ENCODE measurements around the gene UBN2. TPM values are rescaled to one million over a fixed set of nuclear protein-coding genes. Genes with fewer than 3 reads are reported as not detected.

Gene UBN2
- total RNA-seq (22.2 TPM), polyA plus RNA-seq (ENCODE audit: insufficient read depth, low read depth, low replicate concordance) (2.0 TPM)
- long read RNA-seq, donor 1, result 0 reads
- long read RNA-seq, donor 2, full-length matches to known transcripts, result 1 of 1 reads
- long read RNA-seq, donor 2, partial matches to known transcripts, result 0 of 1 reads
- long read RNA-seq, donor 2, other reads (novel, unspliced or antisense), result 0 of 1 reads
- long read RNA-seq, donor 3, result 0 reads
- long read RNA-seq, donor 4, full-length matches to known transcripts, result 2 of 2 reads
- long read RNA-seq, donor 4, partial matches to known transcripts, result 0 of 2 reads
- long read RNA-seq, donor 4, other reads (novel, unspliced or antisense), result 0 of 2 reads
- long read RNA-seq, donor 5, result 0 reads
- long read RNA-seq, donor 6, result 0 reads
- long read RNA-seq, donor 7, partial matches to known transcripts, result 1 of 2 reads
- long read RNA-seq, donor 7, other reads (novel, unspliced or antisense), result 1 of 2 reads
- long read RNA-seq, donor 8, result 0 reads
- long read RNA-seq, donor 9, result 0 reads
- long read RNA-seq, donor 10, full-length matches to known transcripts, result 4 of 4 reads
- long read RNA-seq, donor 10, partial matches to known transcripts, result 0 of 4 reads
- long read RNA-seq, donor 10, other reads (novel, unspliced or antisense), result 0 of 4 reads

- DNase-seq (peak; percentile 98 to 99 (median 99)), FAIRE-seq (peak; percentile 76)
- no peak for TF ChIP-seq CTCF (IDR thresholded peaks at IDR 0.05; ENCODE audit: borderline replicate concordance, extremely low read depth, insufficient read depth)
- Histone ChIP-seq H3K9me3 (ENCODE audit: control insufficient read depth in 2 of 3, insufficient read depth in 1 of 3, low read length in 3 of 3) (no peaks in the 10 kb centered on the region), H3K4me3 (ENCODE audit: low read length in 3 of 3) (peak within 1 kb of the TSS; percentile 88 to 96 (median 93)), H3K9ac (ENCODE audit: low read length in 3 of 3) (peak within 1 kb of the TSS; percentile 83 to 95 (median 95)), H3K27me3 (ENCODE audit: control insufficient read depth, insufficient read depth, low read length) (no peaks in the 10 kb centered on the region), H3K27ac (ENCODE audit: low read depth in 2 of 2, low read length in 2 of 2) (peak within 1 kb of the TSS; percentile 95 to 96), H3K4me1 (ENCODE audit: control insufficient read depth in 2 of 3, insufficient read depth in 2 of 3, low read depth in 1 of 3, low read length in 3 of 3) (peaks cover 0 to 7% (median 0%) of the 10 kb centered on the region in 3 donors), H3K36me3 (ENCODE audit: control insufficient read depth in 2 of 3, insufficient read depth in 3 of 3, low read length in 3 of 3) (no peaks in the 10 kb centered on the region)
- intact Hi-C loops (cut with DNase I), result no loop called here
These were observed at the start of gene UBN2 for GRCh38 chr7:139230774-139231512. TSS of gene UBN2 (plus strand) at chr7:139231237. CDS start at chr7:139231485, 248 bp downstream.

- Histone ChIP-seq H3K9me3 (ENCODE audit: control insufficient read depth in 2 of 3, insufficient read depth in 1 of 3, low read length in 3 of 3) (no peaks in the 10 kb centered on the region), H3K9ac (ENCODE audit: low read length in 3 of 3) (no peak overlapping the region), H3K27me3 (ENCODE audit: control insufficient read depth, insufficient read depth, low read length) (no peaks in the 10 kb centered on the region), H3K4me3 (ENCODE audit: low read length in 3 of 3) (no peak overlapping the region), H3K27ac (ENCODE audit: low read depth in 2 of 2, low read length in 2 of 2) (no peak overlapping the region), H3K4me1 (ENCODE audit: control insufficient read depth in 2 of 3, insufficient read depth in 2 of 3, low read depth in 1 of 3, low read length in 3 of 3) (no peaks in the 10 kb centered on the region), H3K36me3 (ENCODE audit: control insufficient read depth in 2 of 3, insufficient read depth in 3 of 3, low read length in 3 of 3) (peaks cover 0 to 11% (median 2%) of the 10 kb centered on the region in 3 donors)
- no peak for DNase-seq
- no peak for TF ChIP-seq CTCF (IDR thresholded peaks at IDR 0.05; ENCODE audit: borderline replicate concordance, extremely low read depth, insufficient read depth)
- no peak for FAIRE-seq
- intact Hi-C loops (cut with DNase I), result no loop called here
These were observed 49.6 kb upstream of the UBN2 start for GRCh38 chr7:139181404-139181803.

GRCh38 chr7:139182363-139182762 is 48.7 kb upstream of the UBN2 start:
- Histone ChIP-seq H3K36me3 (ENCODE audit: control insufficient read depth in 2 of 3, insufficient read depth in 3 of 3, low read length in 3 of 3) (peaks cover 0 to 11% (median 2%) of the 10 kb centered on the region in 3 donors), H3K27ac (ENCODE audit: low read depth in 2 of 2, low read length in 2 of 2) (no peak overlapping the region), H3K4me3 (ENCODE audit: low read length in 3 of 3) (no peak overlapping the region), H3K9ac (ENCODE audit: low read length in 3 of 3) (no peak overlapping the region), H3K27me3 (ENCODE audit: control insufficient read depth, insufficient read depth, low read length) (no peaks in the 10 kb centered on the region), H3K9me3 (ENCODE audit: control insufficient read depth in 2 of 3, insufficient read depth in 1 of 3, low read length in 3 of 3) (no peaks in the 10 kb centered on the region), H3K4me1 (ENCODE audit: control insufficient read depth in 2 of 3, insufficient read depth in 2 of 3, low read depth in 1 of 3, low read length in 3 of 3) (no peaks in the 10 kb centered on the region)
- FAIRE-seq, result no peak
- no peak for DNase-seq
- intact Hi-C loops (cut with DNase I), result no loop called here
- no peak for TF ChIP-seq CTCF (IDR thresholded peaks at IDR 0.05; ENCODE audit: borderline replicate concordance, extremely low read depth, insufficient read depth)

Data from kidney (tissue), 22 donors.